Stimulated activated CD8-positive, alpha-beta memory T cell treated with anti-CD3 and anti-CD28 coated beads, Interleukin-4, amount 100 ng/mL, for 4 hours (primary cell): ENCODE results near the gene ZNF593OS.
A peak's percentile ranks its signal among the peaks of the same experiment; 100 is the strongest.

Experiments used
- DNase-seq, 2 donors: peaks; one replicate each; pipeline ENCODE4 v3.0.0-alpha.2; 2020; ENCODE audit warnings: low read depth in 2 of 2, low spot score in 1 of 2

The ZNF593OS gene

GRCh38 chr1:26184883-26185282 is 13.3 kb upstream of the ZNF593OS start:
- no peak for DNase-seq

GRCh38 chr1:26184086-26184485 is 12.5 kb upstream of the ZNF593OS start:
- no peak for DNase-seq

GRCh38 chr1:26182383-26182696 is 10.7 kb upstream of the ZNF593OS start:
- no peak for DNase-seq

GRCh38 chr1:26181586-26182382 is 10.2 kb upstream of the ZNF593OS start:
- no peak for DNase-seq

GRCh38 chr1:26180010-26180506 is 8.4 kb upstream of the ZNF593OS start:
- no peak for DNase-seq

- no peak for DNase-seq
These were observed 5.6 kb upstream of the ZNF593OS start, which contains the start of gene CNKSR1 for GRCh38 chr1:26177182-26177684. Gene CNKSR1 (plus strand): TSS chr1:26177491. CDS start chr1:26177548, 57 bp downstream.

- DNase-seq, result no peak
These were observed 3.7 kb upstream of the ZNF593OS start for GRCh38 chr1:26175346-26175745.

- no peak for DNase-seq
These were observed 1.2 kb downstream of the ZNF593OS start for GRCh38 chr1:26170472-26170821.

GRCh38 chr1:26169669-26170471 is 1.8 kb downstream of the ZNF593OS start, which contains the start of gene ZNF593:
Gene ZNF593 (plus strand): TSS chr1:26169908. CDS start chr1:26169984, 76 bp downstream.
- DNase-seq, result peak; percentile 70 to 75

GRCh38 chr1:26169198-26169554 is 2.5 kb downstream of the ZNF593OS start:
- DNase-seq, result no peak

GRCh38 chr1:26168410-26169197 is 3.0 kb downstream of the ZNF593OS start, which contains the start of gene C1orf232:
Gene C1orf232 (minus strand): TSS chr1:26168963. CDS start chr1:26168499, 464 bp downstream.
- no peak for DNase-seq

- DNase-seq, result no peak
These were observed 4.8 kb downstream of the ZNF593OS start for GRCh38 chr1:26166719-26167281.

GRCh38 chr1:26164861-26165842 is 6.5 kb downstream of the ZNF593OS start:
- DNase-seq, result no peak

- no peak for DNase-seq
These were observed 7.4 kb downstream of the ZNF593OS start for GRCh38 chr1:26164036-26164860.

- DNase-seq, result no peak
These were observed 8.0 kb downstream of the ZNF593OS start for GRCh38 chr1:26163684-26164035.

- no peak for DNase-seq
These were observed 9.4 kb downstream of the ZNF593OS start for GRCh38 chr1:26162220-26162709.

GRCh38 chr1:26161415-26162219 is 10.0 kb downstream of the ZNF593OS start:
- DNase-seq, result no peak
